Hepatocyte (in vitro differentiated cells): Measurements from ENCODE around the gene CYP2B6.

Source experiments
- EZH2phosphoT487 ChIP-seq: fragments of 200-600 bp; sonication (generic); IDR thresholded peaks from one replicate; pipeline ENCODE4 v1.6.1; 2018; ENCODE audit warnings: antibody characterized with exemption, mild to moderate bottlenecking, low read depth, moderate library complexity; ENCODE audit not compliant: unreplicated experiment, severe bottlenecking
- TF ChIP-seq, protein P1 (sequence below): fragments of 200-600 bp; sonication (generic); IDR thresholded peaks from 2 replicates; pipeline ENCODE4 v1.5.1; 2016; ENCODE audit warnings: antibody characterized with exemption, mild to moderate bottlenecking; ENCODE audit not compliant: poor library complexity

- TF ChIP-seq, protein P1, sequence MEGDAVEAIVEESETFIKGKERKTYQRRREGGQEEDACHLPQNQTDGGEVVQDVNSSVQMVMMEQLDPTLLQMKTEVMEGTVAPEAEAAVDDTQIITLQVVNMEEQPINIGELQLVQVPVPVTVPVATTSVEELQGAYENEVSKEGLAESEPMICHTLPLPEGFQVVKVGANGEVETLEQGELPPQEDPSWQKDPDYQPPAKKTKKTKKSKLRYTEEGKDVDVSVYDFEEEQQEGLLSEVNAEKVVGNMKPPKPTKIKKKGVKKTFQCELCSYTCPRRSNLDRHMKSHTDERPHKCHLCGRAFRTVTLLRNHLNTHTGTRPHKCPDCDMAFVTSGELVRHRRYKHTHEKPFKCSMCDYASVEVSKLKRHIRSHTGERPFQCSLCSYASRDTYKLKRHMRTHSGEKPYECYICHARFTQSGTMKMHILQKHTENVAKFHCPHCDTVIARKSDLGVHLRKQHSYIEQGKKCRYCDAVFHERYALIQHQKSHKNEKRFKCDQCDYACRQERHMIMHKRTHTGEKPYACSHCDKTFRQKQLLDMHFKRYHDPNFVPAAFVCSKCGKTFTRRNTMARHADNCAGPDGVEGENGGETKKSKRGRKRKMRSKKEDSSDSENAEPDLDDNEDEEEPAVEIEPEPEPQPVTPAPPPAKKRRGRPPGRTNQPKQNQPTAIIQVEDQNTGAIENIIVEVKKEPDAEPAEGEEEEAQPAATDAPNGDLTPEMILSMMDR = no peak
- TF ChIP-seq EZH2phosphoT487 = no peak
These were observed 14.9 kb upstream of the CYP2B6 start for GRCh38 chr19:40976134-40976533.
